ENCODE results near the gene CENATAC.

The CENATAC gene

GRCh38 chr11:118996926-118997626 lies 862 bp upstream of the CENATAC start:
- peak; percentile 65 to 78 (median 73) for DNase-seq

DNA sequence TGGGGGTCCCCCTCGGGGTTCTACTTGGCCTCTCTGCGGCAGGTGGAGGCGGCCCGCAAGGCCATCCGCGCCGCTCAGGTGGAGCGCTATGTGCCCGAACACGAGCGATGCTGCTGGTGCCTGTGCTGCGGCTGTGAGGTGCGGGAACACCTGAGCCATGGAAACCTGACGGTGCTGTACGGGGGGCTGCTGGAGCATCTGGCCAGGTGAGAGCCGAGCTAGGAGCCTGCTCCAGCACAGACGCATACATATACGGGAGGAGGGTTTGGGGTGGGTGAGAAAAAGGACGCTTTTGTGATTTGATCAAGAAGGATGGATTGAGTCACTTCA lies 415 bp downstream of the CENATAC start:
- DNase-seq: no peak

DNA sequence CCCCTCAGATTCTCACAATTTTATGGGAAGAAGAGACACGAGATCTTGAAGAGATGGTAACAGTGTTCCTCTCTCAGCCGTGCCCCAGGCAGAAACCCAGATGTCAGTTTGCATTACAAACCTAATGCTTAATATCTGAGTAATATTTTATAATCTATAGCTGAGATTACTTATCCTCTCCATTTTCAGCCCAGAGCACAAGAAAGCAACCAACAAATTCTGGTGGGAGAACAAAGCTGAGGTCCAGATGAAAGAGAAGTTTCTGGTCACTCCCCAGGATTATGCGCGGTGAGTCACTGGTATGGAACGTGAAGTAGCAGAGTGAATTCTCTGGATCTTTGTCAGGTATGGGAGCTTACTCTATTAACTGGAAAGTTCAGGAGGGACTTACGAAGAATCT lies 884 bp downstream of the CENATAC start:
- peak in 1 of 3 donors; percentile 9 for DNase-seq

DNA sequence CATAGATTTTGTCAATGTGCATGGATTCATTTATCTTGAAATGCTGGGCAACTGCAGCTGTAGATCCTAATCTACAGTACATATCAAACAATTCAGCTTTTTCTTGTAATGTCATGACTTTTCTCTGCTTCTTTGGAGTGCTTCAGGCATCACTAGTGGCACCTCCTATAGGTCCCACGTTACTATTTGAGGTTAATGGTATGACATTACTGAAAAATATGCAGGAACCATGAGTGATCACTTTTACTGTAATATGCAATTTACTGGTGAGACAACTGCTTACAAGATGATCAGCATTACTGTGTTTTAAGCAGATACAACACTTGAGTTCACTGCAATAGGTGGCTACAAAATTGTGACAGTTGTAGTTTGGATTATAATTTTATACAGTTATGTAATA lies 3.0 kb downstream of the CENATAC start:
- no peak for DNase-seq

- peak; percentile 20 to 51 (median 34) for DNase-seq
These were observed 8.7 kb downstream of the CENATAC start for GRCh38 chr11:119006656-119007055.

- DNase-seq: no peak
These were observed 13.6 kb downstream of the CENATAC start for GRCh38 chr11:119011476-119012053.

DNA sequence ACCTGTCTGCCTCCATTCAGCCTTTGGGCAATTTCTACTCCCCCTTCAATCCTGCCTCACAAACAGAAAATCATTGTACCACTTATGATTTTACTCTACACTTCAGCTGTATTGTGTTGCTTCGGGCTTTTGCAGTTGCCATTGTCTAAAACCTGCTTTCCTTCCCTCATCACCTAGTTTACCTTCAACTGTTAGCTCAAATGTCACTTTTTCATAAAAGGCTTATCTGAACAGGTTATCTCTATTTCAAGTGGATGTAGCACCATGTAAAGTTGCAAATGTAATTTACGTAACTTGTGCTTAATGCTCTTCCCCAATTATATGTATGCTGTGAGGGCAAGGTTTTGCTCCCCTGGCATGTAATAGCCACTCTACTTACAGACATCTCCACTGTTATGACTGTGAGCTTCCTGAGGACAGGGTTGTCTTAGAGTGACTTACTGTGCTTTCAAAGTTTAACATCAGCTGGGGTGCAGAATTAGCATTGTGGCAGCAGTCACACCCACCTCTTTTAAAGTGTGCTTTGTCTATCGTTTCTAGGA lies 14.8 kb downstream of the CENATAC start:
- DNase-seq: no peak

- DNase-seq: no peak
These were observed 16.4 kb downstream of the CENATAC start for GRCh38 chr11:119014209-119014924.

DNA sequence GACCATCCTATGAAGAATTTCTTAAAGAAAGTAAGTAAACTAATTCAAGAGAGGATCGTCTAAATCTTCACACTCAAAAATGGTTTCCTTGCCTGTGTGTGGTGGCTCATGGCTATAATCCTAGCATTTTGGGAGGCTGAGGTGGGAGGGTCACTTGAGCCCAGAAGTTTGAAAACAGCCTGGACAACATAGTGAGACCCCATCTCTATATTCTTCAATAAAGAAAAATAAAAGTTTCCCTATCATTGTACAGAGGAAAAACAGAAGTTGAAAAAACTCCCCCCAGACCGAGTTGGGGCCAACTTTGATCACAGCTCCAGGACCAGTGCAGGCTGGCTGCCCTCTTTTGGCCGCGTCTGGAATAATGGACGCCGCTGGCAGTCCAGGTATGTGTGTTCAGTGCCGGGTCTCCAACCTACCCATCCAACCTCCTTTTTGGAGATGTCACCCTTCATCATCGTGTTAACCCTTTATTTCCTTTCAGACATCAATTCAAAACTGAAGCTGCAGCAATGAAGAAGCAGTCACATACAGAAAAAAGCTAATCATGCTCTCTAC lies 17.2 kb downstream of the CENATAC start:
- no peak for DNase-seq

GRCh38 chr11:119016216-119017009 lies 18.5 kb downstream of the CENATAC start:
- DNase-seq: no peak

- peak in 2 of 3 donors; percentile 36 to 40 for DNase-seq
These were observed 19.4 kb downstream of the CENATAC start for GRCh38 chr11:119017377-119017776.

DNA sequence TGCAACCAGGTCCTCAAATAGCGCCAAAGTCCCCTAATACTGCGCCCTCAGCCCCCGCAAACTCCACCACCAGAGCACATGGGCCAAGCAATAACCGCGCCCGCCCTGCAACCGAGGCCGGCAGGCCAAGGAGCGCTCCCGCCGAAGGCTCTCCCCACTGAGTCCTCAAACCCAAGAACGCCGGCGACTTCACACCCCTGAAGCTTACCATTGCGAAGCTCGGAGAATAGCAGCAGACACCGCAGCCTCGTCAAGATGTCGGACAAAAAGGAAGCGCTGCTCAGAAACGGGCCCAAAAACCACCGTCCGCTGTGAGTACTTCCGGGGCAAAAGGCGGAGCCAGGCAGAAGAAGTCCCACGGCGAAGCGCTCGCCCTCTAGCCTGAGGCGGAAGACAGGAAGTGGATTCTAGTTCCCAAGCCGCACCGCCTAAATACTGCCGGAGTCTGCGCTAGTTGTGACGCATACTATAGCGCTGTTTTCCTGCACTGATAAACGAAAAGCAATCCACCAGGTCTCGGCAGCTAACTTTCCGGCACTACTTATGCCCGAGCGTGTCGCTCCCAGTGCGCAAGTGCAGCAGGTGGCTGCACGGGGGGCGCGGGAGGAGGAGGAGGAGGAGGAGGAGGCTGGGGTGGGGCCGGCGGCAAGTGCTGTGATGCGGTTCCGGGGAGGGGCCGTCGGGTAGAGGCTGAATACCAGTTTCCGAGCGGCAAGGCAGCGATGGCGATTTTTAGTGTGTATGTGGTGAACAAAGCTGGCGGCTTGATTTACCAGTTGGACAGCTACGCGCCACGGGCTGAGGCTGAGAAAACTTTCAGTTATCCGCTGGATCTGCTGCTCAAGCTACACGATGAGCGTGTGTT lies 20.4 kb downstream of the CENATAC start, which contains the start of the genes RPS25 and TRAPPC4:
TSS of gene RPS25 (minus strand) at position 270 of the 865 bp plus-strand sequence. CDS start at position 211, 59 bp downstream.
TSS of gene TRAPPC4 (plus strand) at position 693 of the 865 bp plus-strand sequence. CDS start at position 723, 30 bp downstream.
- peak; percentile 96 to 97 (median 97) for DNase-seq

- no peak for DNase-seq
These were observed 22.1 kb downstream of the CENATAC start for GRCh38 chr11:119019996-119020395.

DNA sequence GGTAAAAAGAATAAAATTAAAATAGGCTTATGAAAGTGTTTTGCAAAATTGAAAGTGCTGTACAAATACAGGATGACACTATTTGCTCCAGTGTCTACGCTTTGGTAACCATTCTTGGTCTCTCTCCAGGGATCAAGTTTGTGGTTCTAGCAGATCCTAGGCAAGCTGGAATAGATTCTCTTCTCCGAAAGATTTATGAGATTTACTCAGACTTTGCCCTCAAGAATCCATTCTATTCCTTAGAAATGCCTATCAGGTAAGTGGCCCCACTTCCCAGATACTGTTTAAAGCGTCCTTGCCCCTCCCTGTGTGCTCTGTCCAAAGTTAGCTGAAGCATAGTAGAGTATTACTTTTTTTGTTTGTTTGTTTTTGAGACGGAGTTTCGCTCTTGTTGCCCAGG lies 23.7 kb downstream of the CENATAC start:
- DNase-seq: no peak

DNA sequence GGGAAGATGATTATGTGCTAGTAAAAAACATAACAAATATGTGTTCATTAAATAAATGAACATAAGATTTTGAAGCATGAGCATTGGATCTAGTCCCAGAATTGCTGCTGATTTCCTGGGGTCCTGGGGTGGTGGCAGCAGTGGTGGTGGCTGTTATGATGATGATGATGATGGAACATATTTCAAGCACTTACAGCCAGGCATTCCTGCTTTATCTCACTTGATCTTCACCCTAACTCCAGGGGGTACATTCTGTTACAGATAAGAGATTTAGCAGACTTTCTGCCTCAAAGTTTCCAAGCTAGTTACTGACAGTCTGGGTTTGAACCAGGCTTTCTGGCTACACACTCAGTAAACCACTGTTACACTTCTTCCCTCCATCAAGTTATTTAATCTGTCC lies 25.8 kb downstream of the CENATAC start:
- DNase-seq: no peak

- DNase-seq: no peak
These were observed 26.6 kb downstream of the CENATAC start for GRCh38 chr11:119024430-119025098.

GRCh38 chr11:119025099-119025473 lies 27.1 kb downstream of the CENATAC start:
- DNase-seq: no peak

- DNase-seq: no peak
These were observed 27.6 kb downstream of the CENATAC start for GRCh38 chr11:119025541-119025940.

DNA sequence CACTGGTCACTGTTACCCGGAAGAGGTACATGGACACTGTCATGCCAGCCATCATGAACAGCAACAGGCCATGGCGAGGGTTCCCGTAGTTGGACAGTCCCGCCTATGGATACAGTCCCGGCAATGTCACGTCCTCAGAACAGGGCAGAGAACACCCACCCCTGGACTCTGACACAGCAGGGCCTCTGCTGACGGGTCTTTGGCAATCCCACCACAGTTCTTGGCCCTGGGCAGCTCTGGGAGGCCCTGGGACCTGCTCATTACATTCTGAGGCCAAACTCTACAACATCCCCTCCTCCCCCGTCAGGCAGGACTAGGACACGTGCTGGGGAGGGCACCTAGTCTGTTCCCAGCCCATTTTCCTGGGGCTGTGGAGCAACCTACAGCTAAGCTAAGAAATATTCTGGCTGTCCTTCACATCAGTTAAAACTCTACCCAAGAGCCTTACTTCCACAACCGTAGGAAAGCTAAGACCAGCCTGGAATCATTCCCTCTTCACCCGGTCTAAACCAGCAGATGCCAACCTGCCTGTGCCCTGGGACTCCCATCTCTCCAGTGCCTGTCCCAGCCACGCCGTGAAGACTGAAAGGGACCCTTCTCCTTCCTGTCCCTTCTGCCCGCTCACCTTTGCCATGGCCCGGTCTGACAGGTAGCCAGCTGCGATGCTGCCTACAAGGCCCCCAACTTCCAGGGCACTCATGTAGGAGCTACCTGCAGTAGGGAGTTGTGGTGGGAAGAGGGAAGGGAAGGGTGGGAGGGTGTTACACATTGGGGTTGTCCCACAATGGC lies 28.2 kb downstream of the CENATAC start:
- DNase-seq: no peak

- DNase-seq: no peak
These were observed 29.0 kb downstream of the CENATAC start for GRCh38 chr11:119026970-119027369.
